Erythroblast (primary cell): ENCODE results near the gene TLR8.
A peak's percentile ranks its signal among the peaks of the same experiment; 100 is the strongest.
"Not testable (repeated sequence)": the region's sequence is repeated elsewhere in the genome, so short reads cannot be mapped to it uniquely, and the experiment has no call there.

ENCODE experiments used
- DNase-seq, 2 experiments: peaks; one replicate each; lab custom pipeline; 2025; lab: John Stamatoyannopoulos, UW
- GATA1 ChIP-seq: IDR thresholded peaks from 2 replicates; pipeline ENCODE4 v1.6.1; 2011; ENCODE audit warnings: low read depth, mild to moderate bottlenecking, control low read depth, low read length, moderate library complexity
- POLR2A ChIP-seq: IDR thresholded peaks from 2 replicates; pipeline ENCODE4 v1.6.1; 2011; ENCODE audit warnings: mild to moderate bottlenecking, low read length

Gene TLR8

DNA sequence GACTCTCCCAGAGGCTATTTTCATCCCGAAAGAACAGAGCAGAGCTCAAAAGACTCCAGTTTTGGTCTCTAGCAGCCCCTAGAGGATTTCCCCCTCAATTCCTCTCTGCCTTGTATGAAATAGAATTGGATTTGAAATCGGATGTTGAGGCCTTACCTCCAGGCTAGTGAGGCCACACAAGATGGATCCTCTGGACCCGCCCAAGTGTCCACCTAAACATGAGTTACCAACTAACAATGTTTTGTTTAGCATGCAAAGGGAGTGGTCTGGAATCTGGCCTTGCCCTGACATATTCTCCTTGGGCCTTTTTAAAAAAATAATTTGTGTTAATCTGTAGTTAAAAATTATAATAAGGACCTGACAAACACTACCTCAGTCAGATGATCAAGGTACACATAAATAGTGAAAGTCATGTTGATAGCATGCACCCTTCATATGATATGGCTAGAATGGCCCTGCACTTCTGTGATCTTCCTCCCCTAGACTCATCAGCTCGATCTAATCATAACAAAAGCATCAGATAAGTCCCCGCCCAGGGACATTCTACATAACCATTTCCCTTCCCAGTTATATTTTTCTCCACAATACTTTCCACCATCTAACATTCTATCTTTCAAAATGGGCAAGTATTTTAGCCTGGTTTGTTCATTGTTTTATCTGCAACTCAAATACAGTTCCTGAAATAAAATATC, 6.5 kb downstream of the TLR8 start:
- TF ChIP-seq POLR2A (no peak), GATA1 (no peak)
- DNase-seq = no peak

GRCh38 chrX:12917753-12918152, 11.3 kb downstream of the TLR8 start:
- TF ChIP-seq GATA1 = no peak

DNA sequence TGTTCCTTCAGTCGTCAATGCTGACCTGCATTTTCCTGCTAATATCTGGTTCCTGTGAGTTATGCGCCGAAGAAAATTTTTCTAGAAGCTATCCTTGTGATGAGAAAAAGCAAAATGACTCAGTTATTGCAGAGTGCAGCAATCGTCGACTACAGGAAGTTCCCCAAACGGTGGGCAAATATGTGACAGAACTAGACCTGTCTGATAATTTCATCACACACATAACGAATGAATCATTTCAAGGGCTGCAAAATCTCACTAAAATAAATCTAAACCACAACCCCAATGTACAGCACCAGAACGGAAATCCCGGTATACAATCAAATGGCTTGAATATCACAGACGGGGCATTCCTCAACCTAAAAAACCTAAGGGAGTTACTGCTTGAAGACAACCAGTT, 12.6 kb downstream of the TLR8 start:
- TF ChIP-seq GATA1 (no peak), POLR2A (no peak)

More at GRCh38 chrX:12917753-12918152, 11.3 kb downstream of the TLR8 start:
- DNase-seq = no peak

DNA sequence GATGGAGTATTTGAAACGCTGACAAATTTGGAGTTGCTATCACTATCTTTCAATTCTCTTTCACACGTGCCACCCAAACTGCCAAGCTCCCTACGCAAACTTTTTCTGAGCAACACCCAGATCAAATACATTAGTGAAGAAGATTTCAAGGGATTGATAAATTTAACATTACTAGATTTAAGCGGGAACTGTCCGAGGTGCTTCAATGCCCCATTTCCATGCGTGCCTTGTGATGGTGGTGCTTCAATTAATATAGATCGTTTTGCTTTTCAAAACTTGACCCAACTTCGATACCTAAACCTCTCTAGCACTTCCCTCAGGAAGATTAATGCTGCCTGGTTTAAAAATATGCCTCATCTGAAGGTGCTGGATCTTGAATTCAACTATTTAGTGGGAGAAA, 13.2 kb downstream of the TLR8 start:
- TF ChIP-seq POLR2A = no peak
- TF ChIP-seq GATA1 = no peak
- no peak for DNase-seq

More for the DNA sequence above, 12.6 kb downstream of the TLR8 start:
- DNase-seq = no peak

- TF ChIP-seq POLR2A = no peak
- TF ChIP-seq GATA1 = no peak
- DNase-seq = no peak
Observed at GRCh38 chrX:12920990-12921389, 14.6 kb downstream of the TLR8 start.

- TF ChIP-seq GATA1 (no peak), POLR2A (no peak)
- no peak for DNase-seq
Observed at GRCh38 chrX:12921886-12922598, 15.6 kb downstream of the TLR8 start.

DNA sequence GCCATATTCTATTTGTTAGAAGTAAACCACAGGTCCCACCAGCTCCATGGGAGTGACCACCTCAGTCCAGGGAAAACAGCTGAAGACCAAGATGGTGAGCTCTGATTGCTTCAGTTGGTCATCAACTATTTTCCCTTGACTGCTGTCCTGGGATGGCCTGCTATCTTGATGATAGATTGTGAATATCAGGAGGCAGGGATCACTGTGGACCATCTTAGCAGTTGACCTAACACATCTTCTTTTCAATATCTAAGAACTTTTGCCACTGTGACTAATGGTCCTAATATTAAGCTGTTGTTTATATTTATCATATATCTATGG, 16.1 kb downstream of the TLR8 start:
- TF ChIP-seq POLR2A = no peak
- TF ChIP-seq GATA1 = no peak
- DNase-seq = no peak

DNA sequence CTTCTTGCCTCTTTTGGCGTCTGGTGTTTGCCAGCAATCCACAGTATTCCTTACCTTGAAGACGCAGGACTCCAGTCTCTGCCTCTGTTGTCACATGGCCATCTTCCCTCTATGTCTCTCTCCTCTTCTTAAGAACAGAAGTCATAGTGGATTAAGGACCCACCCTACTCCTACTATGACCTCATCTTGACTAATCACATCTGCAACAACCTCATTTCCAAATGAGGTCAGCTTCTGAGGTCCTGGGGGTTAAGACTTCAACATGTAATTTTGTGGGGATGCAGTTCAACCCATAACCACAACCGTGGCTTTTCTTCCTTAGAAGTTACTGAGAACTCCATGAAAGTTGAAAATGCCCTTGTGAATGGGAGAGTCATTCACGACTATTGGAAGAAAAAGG, 23.3 kb downstream of the TLR8 start:
- no peak for TF ChIP-seq POLR2A
- no peak for TF ChIP-seq GATA1
- DNase-seq = peak in 1 of 2 experiments; percentile 17

GRCh38 chrX:12930150-12930549, 23.7 kb downstream of the TLR8 start:
- TF ChIP-seq GATA1 (no peak), POLR2A (no peak)
- DNase-seq = no peak

GRCh38 chrX:12932244-12932643, 25.8 kb downstream of the TLR8 start:
- TF ChIP-seq POLR2A = no peak
- no peak for DNase-seq

- TF ChIP-seq POLR2A = no peak
- no peak for TF ChIP-seq GATA1
- DNase-seq = no peak
Observed at GRCh38 chrX:12934850-12935249, 28.4 kb downstream of the TLR8 start.

- peak in 1 of 2 experiments; percentile 0 for DNase-seq
- TF ChIP-seq POLR2A (no peak), GATA1 (no peak)
Observed at GRCh38 chrX:12936947-12937346, 30.5 kb downstream of the TLR8 start.

- not testable (repeated sequence) for DNase-seq
Observed at GRCh38 chrX:12940471-12940870, 34.1 kb downstream of the TLR8 start.

DNA sequence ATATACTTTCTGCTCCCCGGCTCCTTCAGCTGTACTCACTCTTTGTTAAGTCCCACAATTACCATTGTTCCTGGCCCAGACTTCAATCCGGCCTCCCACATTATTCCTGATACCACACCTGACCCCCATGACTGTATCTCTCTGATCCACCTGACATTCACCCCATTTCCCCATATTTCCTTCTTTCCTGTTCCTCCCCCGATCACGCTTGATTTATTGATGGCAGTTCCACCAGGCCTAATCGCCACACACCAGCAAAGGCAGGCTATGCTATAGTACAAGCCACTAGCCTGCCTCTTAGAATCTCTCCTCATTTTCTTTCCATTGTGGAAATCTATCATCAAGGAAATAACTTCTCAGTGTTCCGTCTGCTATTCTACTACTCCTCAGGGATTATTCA, 37.2 kb downstream of the TLR8 start:
- not testable (repeated sequence) for DNase-seq

DNA sequence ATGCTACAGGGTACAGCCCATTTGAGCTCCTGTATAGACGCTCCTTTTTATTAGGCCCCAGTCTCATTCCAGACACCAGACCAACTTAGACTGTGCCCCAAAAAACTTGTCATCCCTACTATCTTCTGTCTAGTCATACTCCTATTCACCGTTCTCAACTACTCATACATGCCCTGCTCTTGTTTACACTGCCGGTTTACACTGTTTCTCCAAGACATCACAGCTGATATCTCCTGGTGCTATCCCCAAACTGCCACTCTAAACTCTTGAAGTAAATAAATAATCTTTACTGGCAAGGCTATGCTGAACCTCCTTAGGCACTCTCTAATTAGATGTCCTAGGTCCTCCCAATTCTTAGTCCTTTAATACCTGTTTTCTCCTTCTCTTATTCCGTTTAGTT, 38.0 kb downstream of the TLR8 start:
- DNase-seq = not testable (repeated sequence)

GRCh38 chrX:12945494-12945893, 39.1 kb downstream of the TLR8 start:
- TF ChIP-seq POLR2A = no peak
- no peak for TF ChIP-seq GATA1
- no peak for DNase-seq
